ENCODE results near the gene KIF26A.

DNA sequence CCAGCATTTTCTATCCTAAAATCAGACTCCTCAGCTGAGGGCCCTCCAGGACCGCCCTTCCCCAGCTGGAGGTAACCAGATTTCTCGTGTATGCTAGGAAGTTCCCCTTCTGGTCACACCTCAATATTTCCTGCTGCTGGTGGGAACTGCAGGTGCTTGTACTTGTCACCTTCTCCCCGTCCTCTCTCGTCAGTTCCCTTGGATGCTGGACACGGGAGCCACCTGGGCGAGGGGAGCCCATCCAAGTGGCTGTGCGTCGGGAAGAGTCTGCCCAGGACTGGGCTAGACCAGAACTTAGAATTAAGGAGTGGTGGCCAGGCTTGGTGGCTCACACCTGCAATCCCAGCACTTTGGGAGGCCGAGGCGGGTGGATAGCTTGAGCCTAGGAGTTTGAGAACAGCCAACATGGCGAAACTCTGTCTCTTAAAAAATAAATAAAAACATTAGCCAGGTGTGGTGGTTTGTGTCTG lies 23.2 kb upstream of the KIF26A start:
- TF ChIP-seq, protein P1, sequence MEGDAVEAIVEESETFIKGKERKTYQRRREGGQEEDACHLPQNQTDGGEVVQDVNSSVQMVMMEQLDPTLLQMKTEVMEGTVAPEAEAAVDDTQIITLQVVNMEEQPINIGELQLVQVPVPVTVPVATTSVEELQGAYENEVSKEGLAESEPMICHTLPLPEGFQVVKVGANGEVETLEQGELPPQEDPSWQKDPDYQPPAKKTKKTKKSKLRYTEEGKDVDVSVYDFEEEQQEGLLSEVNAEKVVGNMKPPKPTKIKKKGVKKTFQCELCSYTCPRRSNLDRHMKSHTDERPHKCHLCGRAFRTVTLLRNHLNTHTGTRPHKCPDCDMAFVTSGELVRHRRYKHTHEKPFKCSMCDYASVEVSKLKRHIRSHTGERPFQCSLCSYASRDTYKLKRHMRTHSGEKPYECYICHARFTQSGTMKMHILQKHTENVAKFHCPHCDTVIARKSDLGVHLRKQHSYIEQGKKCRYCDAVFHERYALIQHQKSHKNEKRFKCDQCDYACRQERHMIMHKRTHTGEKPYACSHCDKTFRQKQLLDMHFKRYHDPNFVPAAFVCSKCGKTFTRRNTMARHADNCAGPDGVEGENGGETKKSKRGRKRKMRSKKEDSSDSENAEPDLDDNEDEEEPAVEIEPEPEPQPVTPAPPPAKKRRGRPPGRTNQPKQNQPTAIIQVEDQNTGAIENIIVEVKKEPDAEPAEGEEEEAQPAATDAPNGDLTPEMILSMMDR (IDR thresholded peaks at IDR 0.05; ENCODE audit: insufficient read depth, low read depth, low read length), result no peak
- no peak for TF ChIP-seq EZH2 (IDR thresholded peaks at IDR 0.05; ENCODE audit: insufficient read depth, low read length)

Data from astrocyte (in vitro differentiated cells and primary cell).